C4-2B (cell line): ENCODE data around the gene DLGAP4.

Experiments
- ZFX ChIP-seq: fragments of 450-650 bp; IDR thresholded peaks from 2 replicates; pipeline ENCODE4 v1.6.1; 2017
- TF ChIP-seq, protein P1 (sequence below): fragments of 450-650 bp; conservative IDR thresholded peaks from 2 replicates; pipeline ENCODE4 v1.5.1; 2017; ENCODE audit warnings: mild to moderate bottlenecking

DNA sequence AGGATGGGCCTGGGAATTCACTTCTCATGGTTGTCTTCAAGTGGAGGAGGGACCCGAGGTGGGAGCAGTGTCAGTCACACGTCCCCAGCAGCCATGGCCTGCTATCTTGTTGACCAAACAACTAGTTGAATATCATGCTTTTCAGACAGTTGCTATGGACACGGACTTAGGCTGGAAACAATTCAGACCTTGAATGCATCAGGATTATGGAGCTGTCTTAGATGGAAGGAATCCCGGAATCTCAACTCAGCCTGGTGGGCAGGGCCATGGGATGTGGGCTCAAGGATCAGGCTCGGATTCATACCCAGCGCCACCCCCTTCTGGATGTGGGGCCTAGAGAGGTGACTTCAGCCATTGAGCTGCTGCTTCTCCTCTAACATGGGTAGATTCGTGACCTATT lies 112.6 kb downstream of the DLGAP4 start:
- TF ChIP-seq, protein P1, sequence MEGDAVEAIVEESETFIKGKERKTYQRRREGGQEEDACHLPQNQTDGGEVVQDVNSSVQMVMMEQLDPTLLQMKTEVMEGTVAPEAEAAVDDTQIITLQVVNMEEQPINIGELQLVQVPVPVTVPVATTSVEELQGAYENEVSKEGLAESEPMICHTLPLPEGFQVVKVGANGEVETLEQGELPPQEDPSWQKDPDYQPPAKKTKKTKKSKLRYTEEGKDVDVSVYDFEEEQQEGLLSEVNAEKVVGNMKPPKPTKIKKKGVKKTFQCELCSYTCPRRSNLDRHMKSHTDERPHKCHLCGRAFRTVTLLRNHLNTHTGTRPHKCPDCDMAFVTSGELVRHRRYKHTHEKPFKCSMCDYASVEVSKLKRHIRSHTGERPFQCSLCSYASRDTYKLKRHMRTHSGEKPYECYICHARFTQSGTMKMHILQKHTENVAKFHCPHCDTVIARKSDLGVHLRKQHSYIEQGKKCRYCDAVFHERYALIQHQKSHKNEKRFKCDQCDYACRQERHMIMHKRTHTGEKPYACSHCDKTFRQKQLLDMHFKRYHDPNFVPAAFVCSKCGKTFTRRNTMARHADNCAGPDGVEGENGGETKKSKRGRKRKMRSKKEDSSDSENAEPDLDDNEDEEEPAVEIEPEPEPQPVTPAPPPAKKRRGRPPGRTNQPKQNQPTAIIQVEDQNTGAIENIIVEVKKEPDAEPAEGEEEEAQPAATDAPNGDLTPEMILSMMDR: no peak
- TF ChIP-seq ZFX: no peak
